MM.1S (cell line): ENCODE measurements around the gene GCN1.

Experiments used
- EZH2 ChIP-seq: fragments of 300-600 bp; sonication (generic); optimal IDR thresholded peaks from 2 replicates; pipeline ENCODE3; 2017; ENCODE audit warnings: low read depth, mild to moderate bottlenecking, antibody characterized with exemption, low read length, mixed read lengths
- EZH2phosphoT487 ChIP-seq: fragments of 300-600 bp; sonication (generic); IDR thresholded peaks from 2 replicates; pipeline ENCODE4 v1.6.1; 2018; ENCODE audit warnings: antibody characterized with exemption, low read length
- TF ChIP-seq, protein P1 (sequence below): fragments of 300-600 bp; sonication (generic); IDR thresholded peaks from 2 replicates; pipeline ENCODE4 v1.5.1; 2016; ENCODE audit warnings: antibody characterized with exemption, low read length, mixed read lengths

DNA sequence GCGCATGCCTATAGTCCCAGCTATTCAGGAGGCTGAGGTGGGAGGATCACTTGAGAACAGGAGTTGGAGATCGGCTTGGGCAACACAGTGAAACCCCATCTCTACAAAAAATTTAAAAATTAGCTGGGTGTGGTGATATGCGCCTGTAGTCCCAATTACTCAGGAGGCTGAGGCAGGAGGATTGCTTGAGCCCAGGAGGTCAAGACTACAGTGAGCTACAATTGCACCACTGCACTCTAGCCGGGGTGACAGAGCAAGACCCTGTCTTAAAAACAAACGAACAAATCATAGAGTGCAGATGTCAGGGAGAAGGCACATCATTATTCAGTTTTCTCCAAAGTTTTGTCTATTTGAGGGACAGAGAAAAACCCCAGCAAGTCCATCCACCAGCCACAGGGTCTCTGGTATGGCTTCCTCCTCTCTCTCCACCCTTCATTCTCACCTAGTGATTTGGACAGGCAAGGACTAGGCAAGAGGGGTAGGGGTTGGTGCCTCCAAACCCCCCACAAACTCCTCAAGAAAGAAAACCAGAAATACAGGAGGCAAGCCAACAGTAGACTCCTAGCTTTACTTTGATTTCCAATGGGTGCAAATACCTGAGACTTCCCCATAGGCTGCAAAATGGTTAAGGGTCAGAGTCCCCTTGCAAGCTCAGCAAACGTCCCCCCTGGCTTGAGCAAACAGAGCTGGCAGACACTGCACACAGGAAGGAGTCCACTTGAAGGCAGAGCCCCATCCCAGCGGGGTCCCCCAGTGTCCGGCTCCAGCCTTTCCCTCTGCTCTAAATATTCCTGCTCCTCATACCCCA is 32.9 kb upstream of the GCN1 start:
- TF ChIP-seq EZH2phosphoT487 (no peak), EZH2 (no peak)
- TF ChIP-seq, protein P1, sequence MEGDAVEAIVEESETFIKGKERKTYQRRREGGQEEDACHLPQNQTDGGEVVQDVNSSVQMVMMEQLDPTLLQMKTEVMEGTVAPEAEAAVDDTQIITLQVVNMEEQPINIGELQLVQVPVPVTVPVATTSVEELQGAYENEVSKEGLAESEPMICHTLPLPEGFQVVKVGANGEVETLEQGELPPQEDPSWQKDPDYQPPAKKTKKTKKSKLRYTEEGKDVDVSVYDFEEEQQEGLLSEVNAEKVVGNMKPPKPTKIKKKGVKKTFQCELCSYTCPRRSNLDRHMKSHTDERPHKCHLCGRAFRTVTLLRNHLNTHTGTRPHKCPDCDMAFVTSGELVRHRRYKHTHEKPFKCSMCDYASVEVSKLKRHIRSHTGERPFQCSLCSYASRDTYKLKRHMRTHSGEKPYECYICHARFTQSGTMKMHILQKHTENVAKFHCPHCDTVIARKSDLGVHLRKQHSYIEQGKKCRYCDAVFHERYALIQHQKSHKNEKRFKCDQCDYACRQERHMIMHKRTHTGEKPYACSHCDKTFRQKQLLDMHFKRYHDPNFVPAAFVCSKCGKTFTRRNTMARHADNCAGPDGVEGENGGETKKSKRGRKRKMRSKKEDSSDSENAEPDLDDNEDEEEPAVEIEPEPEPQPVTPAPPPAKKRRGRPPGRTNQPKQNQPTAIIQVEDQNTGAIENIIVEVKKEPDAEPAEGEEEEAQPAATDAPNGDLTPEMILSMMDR: no peak
